ENCODE data around the gene ENPP1.

DNA sequence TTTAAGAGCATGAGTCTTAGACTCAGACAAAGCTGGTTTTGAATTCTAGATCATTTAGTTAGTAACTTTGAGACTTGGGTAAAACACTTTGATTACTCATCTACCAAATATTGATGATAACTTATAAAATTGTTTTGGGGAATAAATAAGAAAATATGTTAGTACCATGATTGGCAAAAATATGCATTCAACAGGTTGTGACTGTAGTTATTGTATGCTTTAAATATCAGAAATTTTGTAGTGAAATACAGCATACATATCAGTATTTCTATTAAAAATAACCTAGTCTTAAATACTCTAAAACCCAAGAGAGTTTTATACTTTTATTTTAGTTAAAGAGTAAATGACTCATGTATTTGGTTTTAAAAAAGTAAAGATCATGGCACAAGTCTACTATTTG is 68.7 kb downstream of the ENPP1 start:
- TF ChIP-seq, protein P1, sequence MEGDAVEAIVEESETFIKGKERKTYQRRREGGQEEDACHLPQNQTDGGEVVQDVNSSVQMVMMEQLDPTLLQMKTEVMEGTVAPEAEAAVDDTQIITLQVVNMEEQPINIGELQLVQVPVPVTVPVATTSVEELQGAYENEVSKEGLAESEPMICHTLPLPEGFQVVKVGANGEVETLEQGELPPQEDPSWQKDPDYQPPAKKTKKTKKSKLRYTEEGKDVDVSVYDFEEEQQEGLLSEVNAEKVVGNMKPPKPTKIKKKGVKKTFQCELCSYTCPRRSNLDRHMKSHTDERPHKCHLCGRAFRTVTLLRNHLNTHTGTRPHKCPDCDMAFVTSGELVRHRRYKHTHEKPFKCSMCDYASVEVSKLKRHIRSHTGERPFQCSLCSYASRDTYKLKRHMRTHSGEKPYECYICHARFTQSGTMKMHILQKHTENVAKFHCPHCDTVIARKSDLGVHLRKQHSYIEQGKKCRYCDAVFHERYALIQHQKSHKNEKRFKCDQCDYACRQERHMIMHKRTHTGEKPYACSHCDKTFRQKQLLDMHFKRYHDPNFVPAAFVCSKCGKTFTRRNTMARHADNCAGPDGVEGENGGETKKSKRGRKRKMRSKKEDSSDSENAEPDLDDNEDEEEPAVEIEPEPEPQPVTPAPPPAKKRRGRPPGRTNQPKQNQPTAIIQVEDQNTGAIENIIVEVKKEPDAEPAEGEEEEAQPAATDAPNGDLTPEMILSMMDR (IDR thresholded peaks at IDR 0.05), result no peak
- TF ChIP-seq POLR2A (IDR thresholded peaks at IDR 0.05), result no peak
